SU-DHL-6 (cell line): ENCODE measurements around the gene FUT8.

Experiments
- H2AFZ ChIP-seq: fragments of 200-600 bp; sonication (generic); 2 replicates; pipeline ENCODE4 v1.6.1; 2014; ENCODE audit warnings: low read depth, mild to moderate bottlenecking, moderate library complexity, mixed read lengths, antibody characterized with exemption, low read length; ENCODE audit not compliant: severe bottlenecking
- H3F3A ChIP-seq: fragments of 200-600 bp; shearing (Covaris generic); 2 replicates; pipeline ENCODE4 v1.6.0; 2016; ENCODE audit warnings: antibody characterized with exemption, mild to moderate bottlenecking; ENCODE audit not compliant: insufficient read depth
- H3K27ac ChIP-seq: fragments of 200-600 bp; sonication (generic); 2 replicates; pipeline ENCODE4 v1.5.1; 2016; ENCODE audit warnings: low read depth, mild to moderate bottlenecking, low read length, moderate library complexity, mixed read lengths
- H3K27me3 ChIP-seq: fragments of 200-600 bp; sonication (generic), shearing (Covaris generic); 2 replicates; pipeline ENCODE4 v1.6.0; 2014; ENCODE audit warnings: mild to moderate bottlenecking, low read length
- H3K36me3 ChIP-seq: fragments of 200-600 bp; sonication (generic); 2 replicates; pipeline ENCODE4 v1.6.1; 2014; ENCODE audit warnings: mild to moderate bottlenecking, low read length, mixed read lengths
- H3K4me2 ChIP-seq: fragments of 300-600, 200-600 bp; shearing (Covaris generic), sonication (generic); 2 replicates; pipeline ENCODE4 v1.6.0; 2014; ENCODE audit warnings: low read length, low read depth, mild to moderate bottlenecking; ENCODE audit not compliant: poor library complexity, severe bottlenecking
- H3K4me3 ChIP-seq: fragments of 200-600 bp; sonication (generic); 2 replicates; pipeline ENCODE4 v1.5.1; 2014; ENCODE audit warnings: antibody characterized with exemption, low read length, mild to moderate bottlenecking, mixed read lengths; ENCODE audit not compliant: insufficient read depth, poor library complexity, severe bottlenecking
- H3K79me2 ChIP-seq: fragments of 200-600 bp; sonication (generic); 2 replicates; pipeline ENCODE4 v1.6.1; 2014; ENCODE audit warnings: mild to moderate bottlenecking, low read length, moderate library complexity; ENCODE audit not compliant: insufficient read depth
- H3K9ac ChIP-seq: fragments of 200-600 bp; sonication (generic); 2 replicates; pipeline ENCODE4 v1.7.0; 2014; ENCODE audit warnings: mild to moderate bottlenecking, low read length
- H3K9me2 ChIP-seq: fragments of 200-600 bp; sonication (generic); replicated peaks from 2 replicates; pipeline ENCODE4 v1.6.1; 2014; ENCODE audit warnings: low read length; ENCODE audit not compliant: insufficient read depth
- H3K9me3 ChIP-seq: fragments of 200-600 bp; sonication (generic); 2 replicates; pipeline ENCODE4 v1.6.1; 2014; ENCODE audit warnings: low read length, mixed read lengths; ENCODE audit not compliant: insufficient read depth
- H4K20me1 ChIP-seq: fragments of 200-600 bp; sonication (generic); 2 replicates; pipeline ENCODE4 v1.6.1; 2014; ENCODE audit warnings: low read depth, mild to moderate bottlenecking, antibody characterized with exemption, low read length, moderate library complexity, mixed read lengths
- EZH2phosphoT487 ChIP-seq: fragments of 200-600 bp; sonication (generic), shearing (Covaris generic); conservative IDR thresholded peaks from 2 replicates; pipeline ENCODE4 v1.6.1; 2018; ENCODE audit warnings: mild to moderate bottlenecking, antibody characterized with exemption, low read length, moderate library complexity, mixed read lengths
- TF ChIP-seq, protein P1 (sequence below): fragments of 200-600 bp; sonication (generic); IDR thresholded peaks from one replicate; pipeline ENCODE4 v1.5.1; 2017; ENCODE audit warnings: antibody characterized with exemption, mild to moderate bottlenecking, low read length, moderate library complexity; ENCODE audit not compliant: insufficient read depth, poor library complexity, severe bottlenecking

Gene FUT8

DNA sequence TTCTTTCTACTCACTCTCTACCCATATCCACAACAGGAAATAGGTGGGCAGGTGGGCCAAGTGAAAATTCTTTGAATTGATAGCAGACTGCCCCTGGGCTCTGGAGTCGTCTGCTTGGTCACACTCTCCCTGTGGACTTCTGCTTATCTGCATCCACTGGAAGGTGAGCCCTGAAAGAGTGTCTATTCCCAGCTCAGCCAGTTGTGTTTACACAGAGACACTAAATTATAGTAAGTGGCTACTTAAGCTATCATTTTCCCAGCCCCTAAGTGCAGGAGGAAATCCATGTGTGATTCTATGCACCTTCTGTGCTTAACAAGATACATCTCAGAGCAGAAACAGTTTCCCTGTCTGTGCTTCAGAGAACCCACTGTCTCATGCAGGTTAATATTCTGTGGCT lies 338.4 kb downstream of the FUT8 start:
- Histone ChIP-seq H3K27ac (no peak overlapping the region), H3K36me3 (no peaks in the 10 kb centered on the region), H3F3A (no peaks in the 10 kb centered on the region), H3K4me2 (no peak overlapping the region), H3K79me2 (no peaks in the 10 kb centered on the region), H3K4me3 (no peak overlapping the region), H3K9me2 (no peaks in the 10 kb centered on the region), H4K20me1 (no peaks in the 10 kb centered on the region), H3K9ac (no peak overlapping the region), H3K9me3 (no peaks in the 10 kb centered on the region), H2AFZ (no peak overlapping the region), H3K27me3 (no peaks in the 10 kb centered on the region)
- TF ChIP-seq, protein P1, sequence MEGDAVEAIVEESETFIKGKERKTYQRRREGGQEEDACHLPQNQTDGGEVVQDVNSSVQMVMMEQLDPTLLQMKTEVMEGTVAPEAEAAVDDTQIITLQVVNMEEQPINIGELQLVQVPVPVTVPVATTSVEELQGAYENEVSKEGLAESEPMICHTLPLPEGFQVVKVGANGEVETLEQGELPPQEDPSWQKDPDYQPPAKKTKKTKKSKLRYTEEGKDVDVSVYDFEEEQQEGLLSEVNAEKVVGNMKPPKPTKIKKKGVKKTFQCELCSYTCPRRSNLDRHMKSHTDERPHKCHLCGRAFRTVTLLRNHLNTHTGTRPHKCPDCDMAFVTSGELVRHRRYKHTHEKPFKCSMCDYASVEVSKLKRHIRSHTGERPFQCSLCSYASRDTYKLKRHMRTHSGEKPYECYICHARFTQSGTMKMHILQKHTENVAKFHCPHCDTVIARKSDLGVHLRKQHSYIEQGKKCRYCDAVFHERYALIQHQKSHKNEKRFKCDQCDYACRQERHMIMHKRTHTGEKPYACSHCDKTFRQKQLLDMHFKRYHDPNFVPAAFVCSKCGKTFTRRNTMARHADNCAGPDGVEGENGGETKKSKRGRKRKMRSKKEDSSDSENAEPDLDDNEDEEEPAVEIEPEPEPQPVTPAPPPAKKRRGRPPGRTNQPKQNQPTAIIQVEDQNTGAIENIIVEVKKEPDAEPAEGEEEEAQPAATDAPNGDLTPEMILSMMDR = no peak
- no peak for TF ChIP-seq EZH2phosphoT487

- H3K27ac ChIP-seq = no peak overlapping the region
- H3K36me3 ChIP-seq = no peaks in the 10 kb centered on the region
- H3K4me2 ChIP-seq = no peak overlapping the region
- H3K9ac ChIP-seq = no peak overlapping the region
- H3K9me3 ChIP-seq = no peaks in the 10 kb centered on the region
- H2AFZ ChIP-seq = no peak overlapping the region
- no peaks in the 10 kb centered on the region for H3F3A ChIP-seq
- TF ChIP-seq EZH2phosphoT487 = no peak
- TF ChIP-seq, protein P1 = no peak
- H3K9me2 ChIP-seq = no peaks in the 10 kb centered on the region
- H4K20me1 ChIP-seq = no peaks in the 10 kb centered on the region
- no peak overlapping the region for H3K4me3 ChIP-seq
- H3K79me2 ChIP-seq = no peaks in the 10 kb centered on the region
- H3K27me3 ChIP-seq = no peaks in the 10 kb centered on the region
Measured at GRCh38 chr14:65751510-65751909, 339.0 kb downstream of the FUT8 start.

GRCh38 chr14:65753061-65753460 lies 340.5 kb downstream of the FUT8 start:
- H4K20me1 ChIP-seq = no peaks in the 10 kb centered on the region
- no peaks in the 10 kb centered on the region for H3F3A ChIP-seq
- no peaks in the 10 kb centered on the region for H3K9me2 ChIP-seq
- no peaks in the 10 kb centered on the region for H3K9me3 ChIP-seq
- H3K36me3 ChIP-seq = no peaks in the 10 kb centered on the region
- no peak overlapping the region for H3K4me3 ChIP-seq
- TF ChIP-seq, protein P1 = no peak
- no peak overlapping the region for H3K9ac ChIP-seq
- H3K79me2 ChIP-seq = no peaks in the 10 kb centered on the region
- H3K27me3 ChIP-seq = no peaks in the 10 kb centered on the region
- H3K27ac ChIP-seq = no peak overlapping the region
- H2AFZ ChIP-seq = no peak overlapping the region
- H3K4me2 ChIP-seq = no peak overlapping the region

DNA sequence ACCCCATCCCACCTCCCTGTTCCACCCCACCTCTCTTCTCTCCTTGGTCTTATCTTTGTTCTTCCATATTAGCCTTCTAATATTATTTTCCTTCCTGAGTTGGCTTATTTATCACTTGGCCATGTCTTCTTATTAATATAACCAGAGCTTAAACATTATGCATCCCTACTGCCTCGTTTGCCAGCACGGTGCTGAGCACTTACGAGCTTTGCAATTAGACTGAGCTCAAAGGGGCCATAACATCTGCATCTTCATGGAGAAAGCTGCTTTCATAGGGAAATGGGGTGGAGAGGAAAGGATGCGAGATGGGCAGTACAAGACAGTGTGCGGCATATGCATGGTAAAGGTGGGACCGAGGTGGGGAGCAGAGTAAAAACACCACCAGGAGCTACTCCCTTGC lies 342.8 kb downstream of the FUT8 start:
- Histone ChIP-seq H3K36me3 (no peaks in the 10 kb centered on the region), H3K27me3 (no peaks in the 10 kb centered on the region), H3K9ac (no peak overlapping the region), H3K4me2 (no peak overlapping the region), H3K27ac (no peak overlapping the region), H3K4me3 (no peak overlapping the region), H3F3A (no peaks in the 10 kb centered on the region), H4K20me1 (no peaks in the 10 kb centered on the region), H3K79me2 (no peaks in the 10 kb centered on the region), H3K9me3 (no peaks in the 10 kb centered on the region), H2AFZ (no peak overlapping the region), H3K9me2 (no peaks in the 10 kb centered on the region)
- TF ChIP-seq EZH2phosphoT487 = no peak
- TF ChIP-seq, protein P1 = no peak
